ENCODE results near the gene LRRC53.

GRCh38 chr1:74517599-74518051 is 5.2 kb upstream of the LRRC53 start:
- TF ChIP-seq, protein P1, sequence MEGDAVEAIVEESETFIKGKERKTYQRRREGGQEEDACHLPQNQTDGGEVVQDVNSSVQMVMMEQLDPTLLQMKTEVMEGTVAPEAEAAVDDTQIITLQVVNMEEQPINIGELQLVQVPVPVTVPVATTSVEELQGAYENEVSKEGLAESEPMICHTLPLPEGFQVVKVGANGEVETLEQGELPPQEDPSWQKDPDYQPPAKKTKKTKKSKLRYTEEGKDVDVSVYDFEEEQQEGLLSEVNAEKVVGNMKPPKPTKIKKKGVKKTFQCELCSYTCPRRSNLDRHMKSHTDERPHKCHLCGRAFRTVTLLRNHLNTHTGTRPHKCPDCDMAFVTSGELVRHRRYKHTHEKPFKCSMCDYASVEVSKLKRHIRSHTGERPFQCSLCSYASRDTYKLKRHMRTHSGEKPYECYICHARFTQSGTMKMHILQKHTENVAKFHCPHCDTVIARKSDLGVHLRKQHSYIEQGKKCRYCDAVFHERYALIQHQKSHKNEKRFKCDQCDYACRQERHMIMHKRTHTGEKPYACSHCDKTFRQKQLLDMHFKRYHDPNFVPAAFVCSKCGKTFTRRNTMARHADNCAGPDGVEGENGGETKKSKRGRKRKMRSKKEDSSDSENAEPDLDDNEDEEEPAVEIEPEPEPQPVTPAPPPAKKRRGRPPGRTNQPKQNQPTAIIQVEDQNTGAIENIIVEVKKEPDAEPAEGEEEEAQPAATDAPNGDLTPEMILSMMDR (IDR thresholded peaks at IDR 0.05), result no peak
- TF ChIP-seq POLR2A (IDR thresholded peaks at IDR 0.05), result no peak
- TF ChIP-seq POLR2AphosphoS5 (IDR thresholded peaks at IDR 0.05; ENCODE audit: insufficient read depth in 1 of 2, low read depth in 1 of 2), result no peak
